ENCODE measurements around the gene NCBP3.

DNA sequence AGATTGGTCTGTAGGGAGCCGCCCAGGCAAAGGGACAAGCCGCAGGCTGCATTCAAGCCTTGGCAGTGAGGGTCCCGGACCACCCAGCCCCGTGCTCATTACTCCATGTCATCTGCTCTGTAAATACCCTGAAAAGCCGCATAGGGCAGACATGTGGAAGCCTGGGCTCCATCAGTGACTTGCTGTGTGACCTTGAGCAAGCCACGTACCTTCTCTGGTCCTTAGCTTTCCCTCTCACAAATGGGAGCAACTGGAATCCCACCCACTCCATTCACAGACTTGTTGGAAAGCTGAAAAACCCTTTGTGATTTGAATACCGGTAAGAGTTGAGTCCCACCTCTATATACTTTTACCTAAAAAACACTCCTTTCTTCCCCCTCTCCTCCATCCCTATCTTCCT is 34.9 kb upstream of the NCBP3 start:
- TF ChIP-seq YY1 (IDR thresholded peaks at IDR 0.05; ENCODE audit: insufficient read depth, insufficient read length): no peak
- TF ChIP-seq ZNF274 (IDR thresholded peaks at IDR 0.05; ENCODE audit: low read depth, low read length): no peak
- TF ChIP-seq SUZ12 (IDR thresholded peaks at IDR 0.05; ENCODE audit: extremely low read depth, insufficient read depth, insufficient read length): no peak

Data from NT2/D1 (cell line).